ENCODE measurements around the gene INPP4A.

INPP4A gene

GRCh38 chr2:98607104-98607503 lies 162.4 kb downstream of the INPP4A start:
- H3K4me1 ChIP-seq (ENCODE audit: control insufficient read depth in 5 of 5, insufficient read depth in 5 of 5, low read length in 5 of 5), result peaks cover 14 to 43% (median 40%) of the 10 kb centered on the region in 5 donors
- no peak overlapping the region for H3K27ac ChIP-seq (ENCODE audit: low read depth, low read length)
- peak overlapping the region; percentile 85 to 99 (median 95) for H3K4me3 ChIP-seq (ENCODE audit: low read depth in 1 of 5, low read length in 5 of 5)

GRCh38 chr2:98607741-98608115 lies 163.1 kb downstream of the INPP4A start:
- Histone ChIP-seq H3K4me3 (ENCODE audit: low read depth in 1 of 5, low read length in 5 of 5) (peak overlapping the region; percentile 85 to 99 (median 95)), H3K9me3 (ENCODE audit: control insufficient read depth in 5 of 5, low read length in 5 of 5) (no peaks in the 10 kb centered on the region), H3K27ac (ENCODE audit: low read depth, low read length) (peak overlapping the region; percentile 96), H3K27me3 (ENCODE audit: control insufficient read depth in 5 of 5, insufficient read depth in 4 of 5, low read length in 5 of 5) (no peaks in the 10 kb centered on the region), H3K4me1 (ENCODE audit: control insufficient read depth in 5 of 5, insufficient read depth in 5 of 5, low read length in 5 of 5) (peaks cover 14 to 43% (median 40%) of the 10 kb centered on the region in 5 donors), H3K9ac (ENCODE audit: low read length in 5 of 5) (peak overlapping the region; percentile 91 to 100 (median 99)), H3K36me3 (ENCODE audit: control insufficient read depth in 5 of 5, insufficient read depth in 5 of 5, low read length in 5 of 5) (peaks cover 6 to 30% (median 18%) of the 10 kb centered on the region in 5 donors)

More at GRCh38 chr2:98607104-98607503, 162.4 kb downstream of the INPP4A start:
- H3K9ac ChIP-seq (ENCODE audit: low read length in 5 of 5), result peak overlapping the region; percentile 91 to 100 (median 99)
- H3K9me3 ChIP-seq (ENCODE audit: control insufficient read depth in 5 of 5, low read length in 5 of 5), result no peaks in the 10 kb centered on the region
- peaks cover 8 to 29% (median 16%) of the 10 kb centered on the region in 5 donors for H3K36me3 ChIP-seq (ENCODE audit: control insufficient read depth in 5 of 5, insufficient read depth in 5 of 5, low read length in 5 of 5)
- H3K27me3 ChIP-seq (ENCODE audit: control insufficient read depth in 5 of 5, insufficient read depth in 4 of 5, low read length in 5 of 5), result no peaks in the 10 kb centered on the region

- Histone ChIP-seq H3K4me3 (ENCODE audit: low read depth in 1 of 5, low read length in 5 of 5) (peak within 1 kb of the TSS; percentile 85 to 99 (median 95)), H3K9ac (ENCODE audit: low read length in 5 of 5) (peak within 1 kb of the TSS; percentile 97 to 100 (median 99)), H3K36me3 (ENCODE audit: control insufficient read depth in 5 of 5, insufficient read depth in 5 of 5, low read length in 5 of 5) (peaks cover 4 to 32% (median 21%) of the 10 kb centered on the region in 5 donors), H3K27ac (ENCODE audit: low read depth, low read length) (peak within 1 kb of the TSS; percentile 96), H3K4me1 (ENCODE audit: control insufficient read depth in 5 of 5, insufficient read depth in 5 of 5, low read length in 5 of 5) (peaks cover 14 to 43% (median 40%) of the 10 kb centered on the region in 5 donors), H3K9me3 (ENCODE audit: control insufficient read depth in 5 of 5, low read length in 5 of 5) (no peaks in the 10 kb centered on the region), H3K27me3 (ENCODE audit: control insufficient read depth in 5 of 5, insufficient read depth in 4 of 5, low read length in 5 of 5) (no peaks in the 10 kb centered on the region)
Measured at GRCh38 chr2:98608116-98608961, 163.7 kb downstream of the INPP4A start, which contains the start of the genes COA5 and UNC50. TSS of gene COA5 (minus strand) at chr2:98608512. CDS start at chr2:98608405, 107 bp downstream. TSS of gene UNC50 (plus strand) at chr2:98608589. CDS start at chr2:98609760, 1,171 bp downstream.

DNA sequence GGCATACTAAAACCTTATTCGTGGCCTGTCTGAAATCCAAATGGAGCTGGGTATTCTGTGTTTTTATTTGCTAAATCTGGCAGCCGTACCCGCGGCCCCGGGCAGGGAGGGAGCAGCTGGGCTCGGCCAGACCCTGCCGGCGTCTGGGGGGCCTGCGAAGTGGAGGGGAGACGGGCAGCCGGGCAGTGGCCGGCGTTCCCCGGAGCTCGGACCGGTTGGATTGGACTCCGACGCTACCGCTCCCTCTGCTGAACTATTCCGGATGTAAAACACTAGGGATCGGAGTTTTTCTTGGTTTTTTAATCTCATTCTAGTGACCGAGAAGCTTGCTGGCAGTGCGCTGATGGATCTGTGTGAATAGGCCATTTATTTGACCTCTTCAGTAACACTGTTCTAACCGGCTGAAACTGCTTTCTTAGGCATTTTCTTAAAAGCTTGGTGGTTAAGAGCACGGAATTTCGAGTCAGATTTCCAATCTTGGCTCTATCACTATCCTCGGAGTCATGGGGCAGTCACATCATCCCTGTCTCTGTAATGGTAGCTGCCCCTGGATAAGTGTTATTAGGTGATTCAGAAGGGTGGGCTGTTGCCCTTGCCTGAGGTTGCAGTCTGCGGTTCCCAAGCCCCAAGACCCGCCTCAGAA lies 164.4 kb downstream of the INPP4A start:
- H3K9me3 ChIP-seq (ENCODE audit: control insufficient read depth in 5 of 5, low read length in 5 of 5), result no peaks in the 10 kb centered on the region
- peak overlapping the region; percentile 96 for H3K27ac ChIP-seq (ENCODE audit: low read depth, low read length)
- peak overlapping the region; percentile 81 to 99 (median 95) for H3K4me3 ChIP-seq (ENCODE audit: low read depth in 1 of 5, low read length in 5 of 5)
- peaks cover 0 to 35% (median 27%) of the 10 kb centered on the region in 5 donors for H3K36me3 ChIP-seq (ENCODE audit: control insufficient read depth in 5 of 5, insufficient read depth in 5 of 5, low read length in 5 of 5)
- H3K27me3 ChIP-seq (ENCODE audit: control insufficient read depth in 5 of 5, insufficient read depth in 4 of 5, low read length in 5 of 5), result no peaks in the 10 kb centered on the region
- H3K9ac ChIP-seq (ENCODE audit: low read length in 5 of 5), result peak overlapping the region; percentile 97 to 100 (median 99)
- H3K4me1 ChIP-seq (ENCODE audit: control insufficient read depth in 5 of 5, insufficient read depth in 5 of 5, low read length in 5 of 5), result peaks cover 14 to 43% (median 40%) of the 10 kb centered on the region in 5 donors

DNA sequence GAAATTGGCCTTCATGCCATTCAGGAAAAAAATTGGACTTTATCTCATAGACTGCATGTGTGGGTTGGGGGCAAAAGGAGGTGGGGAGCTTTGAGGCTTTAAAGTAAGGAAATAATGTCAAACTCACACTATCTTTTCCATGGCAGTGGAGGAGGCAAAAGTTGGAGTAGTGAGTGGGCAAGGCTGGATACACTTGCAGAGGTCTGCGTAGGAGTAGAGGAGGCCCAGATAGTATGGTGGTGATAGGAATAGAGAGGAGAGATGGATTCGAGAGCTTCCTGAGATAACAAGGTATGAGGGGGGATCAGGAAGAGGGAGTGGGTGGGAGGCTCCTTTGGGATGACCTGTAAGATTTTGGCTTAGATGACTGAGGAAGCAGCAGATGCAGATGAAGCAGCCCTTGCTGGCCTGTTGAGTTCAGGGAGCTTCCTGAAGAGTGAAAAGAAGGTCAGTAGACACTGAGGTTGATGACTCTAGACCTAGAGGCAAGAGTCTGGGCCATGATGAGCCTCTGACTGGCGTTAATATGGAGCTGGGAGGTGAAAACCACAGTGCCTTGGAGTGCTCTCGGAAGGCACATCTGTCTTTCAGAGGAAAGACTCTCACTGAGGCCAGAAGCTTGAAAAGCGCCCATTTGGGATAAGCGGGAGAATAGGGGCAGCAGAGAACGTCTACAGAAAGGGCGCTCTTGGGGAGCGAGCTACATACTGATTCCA lies 169.5 kb downstream of the INPP4A start:
- Histone ChIP-seq H3K27ac (ENCODE audit: low read depth, low read length) (no peak overlapping the region), H3K4me3 (ENCODE audit: low read depth in 1 of 5, low read length in 5 of 5) (no peak overlapping the region), H3K36me3 (ENCODE audit: control insufficient read depth in 5 of 5, insufficient read depth in 5 of 5, low read length in 5 of 5) (peaks cover 32 to 75% (median 66%) of the 10 kb centered on the region in 5 donors)

DNA sequence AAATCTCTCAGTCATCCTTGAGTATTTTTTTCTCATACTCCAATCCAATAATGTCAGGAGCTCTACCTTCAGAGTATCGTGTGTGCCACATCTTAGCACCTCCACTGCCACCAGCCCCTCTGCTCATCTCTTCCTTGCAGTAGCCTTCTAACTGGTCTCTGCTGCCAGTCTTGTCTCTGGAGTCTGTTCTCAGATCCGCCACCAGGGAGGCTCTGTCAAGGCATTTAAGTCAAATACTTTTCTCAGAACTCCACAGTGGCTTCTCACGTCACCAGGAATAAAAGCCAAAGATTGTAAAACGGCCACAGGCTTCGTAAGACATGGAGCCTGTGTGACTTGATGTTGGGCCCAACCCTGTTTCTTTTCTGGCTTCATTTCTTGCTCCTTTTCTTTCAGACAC lies 170.8 kb downstream of the INPP4A start:
- no peaks in the 10 kb centered on the region for H3K27me3 ChIP-seq (ENCODE audit: control insufficient read depth in 5 of 5, insufficient read depth in 4 of 5, low read length in 5 of 5)
- H3K9me3 ChIP-seq (ENCODE audit: control insufficient read depth in 5 of 5, low read length in 5 of 5), result no peaks in the 10 kb centered on the region
- H3K36me3 ChIP-seq (ENCODE audit: control insufficient read depth in 5 of 5, insufficient read depth in 5 of 5, low read length in 5 of 5), result peaks cover 36 to 73% (median 65%) of the 10 kb centered on the region in 5 donors
- no peak overlapping the region for H3K27ac ChIP-seq (ENCODE audit: low read depth, low read length)
- H3K4me3 ChIP-seq (ENCODE audit: low read depth in 1 of 5, low read length in 5 of 5), result no peak overlapping the region
- H3K4me1 ChIP-seq (ENCODE audit: control insufficient read depth in 5 of 5, insufficient read depth in 5 of 5, low read length in 5 of 5), result peaks cover 2 to 9% (median 3%) of the 10 kb centered on the region in 5 donors
- H3K9ac ChIP-seq (ENCODE audit: low read length in 5 of 5), result peak overlapping the region in 1 of 5 donors; percentile 13

More for the DNA sequence above, 169.5 kb downstream of the INPP4A start:
- H3K27me3 ChIP-seq (ENCODE audit: control insufficient read depth in 5 of 5, insufficient read depth in 4 of 5, low read length in 5 of 5), result no peaks in the 10 kb centered on the region
- no peaks in the 10 kb centered on the region for H3K9me3 ChIP-seq (ENCODE audit: control insufficient read depth in 5 of 5, low read length in 5 of 5)
- peaks cover 3 to 22% (median 16%) of the 10 kb centered on the region in 5 donors for H3K4me1 ChIP-seq (ENCODE audit: control insufficient read depth in 5 of 5, insufficient read depth in 5 of 5, low read length in 5 of 5)
- no peak overlapping the region for H3K9ac ChIP-seq (ENCODE audit: low read length in 5 of 5)

GRCh38 chr2:98617149-98617548 lies 172.5 kb downstream of the INPP4A start:
- H3K27me3 ChIP-seq (ENCODE audit: control insufficient read depth in 5 of 5, insufficient read depth in 4 of 5, low read length in 5 of 5), result no peaks in the 10 kb centered on the region
- H3K4me1 ChIP-seq (ENCODE audit: control insufficient read depth in 5 of 5, insufficient read depth in 5 of 5, low read length in 5 of 5), result no peaks in the 10 kb centered on the region
- no peaks in the 10 kb centered on the region for H3K9me3 ChIP-seq (ENCODE audit: control insufficient read depth in 5 of 5, low read length in 5 of 5)
- H3K4me3 ChIP-seq (ENCODE audit: low read depth in 1 of 5, low read length in 5 of 5), result no peak overlapping the region
- H3K27ac ChIP-seq (ENCODE audit: low read depth, low read length), result no peak overlapping the region
- H3K9ac ChIP-seq (ENCODE audit: low read length in 5 of 5), result peak overlapping the region in 1 of 5 donors; percentile 58
- peaks cover 41 to 78% (median 60%) of the 10 kb centered on the region in 5 donors for H3K36me3 ChIP-seq (ENCODE audit: control insufficient read depth in 5 of 5, insufficient read depth in 5 of 5, low read length in 5 of 5)

DNA sequence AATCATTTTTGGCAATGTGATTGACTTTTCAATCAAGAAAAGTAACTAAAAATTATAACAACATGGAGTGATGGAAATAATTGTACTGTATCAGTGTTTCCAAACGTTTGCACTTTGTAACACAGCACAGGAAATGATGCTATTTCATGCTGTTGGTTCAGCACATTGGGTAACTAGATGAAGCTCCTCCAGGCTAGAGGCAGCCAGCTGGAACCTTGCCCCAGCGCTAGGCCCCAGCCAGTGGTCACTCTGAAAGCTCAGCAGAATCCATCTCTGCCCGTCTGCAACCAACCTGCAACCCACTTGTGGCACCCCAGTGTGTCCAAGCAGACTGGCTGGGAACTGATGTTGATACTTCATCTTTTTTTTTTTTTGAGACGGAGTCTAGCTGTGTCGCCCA lies 179.0 kb downstream of the INPP4A start:
- Histone ChIP-seq H3K27ac (ENCODE audit: low read depth, low read length) (peak overlapping the region; percentile 33), H3K9me3 (ENCODE audit: control insufficient read depth in 5 of 5, low read length in 5 of 5) (no peaks in the 10 kb centered on the region), H3K4me1 (ENCODE audit: control insufficient read depth in 5 of 5, insufficient read depth in 5 of 5, low read length in 5 of 5) (peaks cover 0 to 13% (median 0%) of the 10 kb centered on the region in 5 donors), H3K36me3 (ENCODE audit: control insufficient read depth in 5 of 5, insufficient read depth in 5 of 5, low read length in 5 of 5) (peaks cover 7 to 22% (median 13%) of the 10 kb centered on the region in 5 donors), H3K27me3 (ENCODE audit: control insufficient read depth in 5 of 5, insufficient read depth in 4 of 5, low read length in 5 of 5) (no peaks in the 10 kb centered on the region), H3K4me3 (ENCODE audit: low read depth in 1 of 5, low read length in 5 of 5) (no peak overlapping the region), H3K9ac (ENCODE audit: low read length in 5 of 5) (no peak overlapping the region)

DNA sequence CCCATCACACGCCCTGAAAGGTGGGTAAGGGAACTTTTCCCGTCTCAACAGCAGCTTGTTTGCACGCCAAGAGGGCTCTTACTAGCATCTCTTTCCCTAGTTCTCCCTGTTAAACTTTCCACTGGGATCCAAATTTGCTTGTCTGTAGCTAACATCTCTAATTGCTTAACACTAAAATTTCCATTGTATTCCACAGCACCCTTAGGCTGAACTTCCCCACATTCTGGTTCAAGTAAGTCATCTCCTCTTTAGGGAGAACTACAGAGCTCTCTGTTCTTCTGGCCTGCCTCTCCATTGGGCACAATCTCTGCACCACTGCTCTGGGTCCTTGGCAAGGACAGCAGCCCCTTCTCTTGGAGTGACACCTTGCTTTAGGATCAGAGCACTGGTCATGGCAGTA lies 187.7 kb downstream of the INPP4A start:
- H3K27ac ChIP-seq (ENCODE audit: low read depth, low read length), result no peak overlapping the region
- H3K4me3 ChIP-seq (ENCODE audit: low read depth in 1 of 5, low read length in 5 of 5), result no peak overlapping the region

More for the DNA sequence above, 187.7 kb downstream of the INPP4A start:
- Histone ChIP-seq H3K9me3 (ENCODE audit: control insufficient read depth in 5 of 5, low read length in 5 of 5) (no peaks in the 10 kb centered on the region), H3K9ac (ENCODE audit: low read length in 5 of 5) (no peak overlapping the region), H3K4me1 (ENCODE audit: control insufficient read depth in 5 of 5, insufficient read depth in 5 of 5, low read length in 5 of 5) (no peaks in the 10 kb centered on the region), H3K27me3 (ENCODE audit: control insufficient read depth in 5 of 5, insufficient read depth in 4 of 5, low read length in 5 of 5) (no peaks in the 10 kb centered on the region), H3K36me3 (ENCODE audit: control insufficient read depth in 5 of 5, insufficient read depth in 5 of 5, low read length in 5 of 5) (peaks cover 13 to 51% (median 46%) of the 10 kb centered on the region in 5 donors)
